Measurements from ENCODE around the gene PANK4. TPM values are rescaled to one million over a fixed set of nuclear protein-coding genes. Genes with fewer than 3 reads are reported as not detected.

PANK4 gene
- total and polyA plus RNA-seq, 10 of the 15 experiments (the other 5 are each of a cell fraction or from before 2014, with no cell fraction given), result 0.35 to 38.0 (median 18.6) TPM

DNA sequence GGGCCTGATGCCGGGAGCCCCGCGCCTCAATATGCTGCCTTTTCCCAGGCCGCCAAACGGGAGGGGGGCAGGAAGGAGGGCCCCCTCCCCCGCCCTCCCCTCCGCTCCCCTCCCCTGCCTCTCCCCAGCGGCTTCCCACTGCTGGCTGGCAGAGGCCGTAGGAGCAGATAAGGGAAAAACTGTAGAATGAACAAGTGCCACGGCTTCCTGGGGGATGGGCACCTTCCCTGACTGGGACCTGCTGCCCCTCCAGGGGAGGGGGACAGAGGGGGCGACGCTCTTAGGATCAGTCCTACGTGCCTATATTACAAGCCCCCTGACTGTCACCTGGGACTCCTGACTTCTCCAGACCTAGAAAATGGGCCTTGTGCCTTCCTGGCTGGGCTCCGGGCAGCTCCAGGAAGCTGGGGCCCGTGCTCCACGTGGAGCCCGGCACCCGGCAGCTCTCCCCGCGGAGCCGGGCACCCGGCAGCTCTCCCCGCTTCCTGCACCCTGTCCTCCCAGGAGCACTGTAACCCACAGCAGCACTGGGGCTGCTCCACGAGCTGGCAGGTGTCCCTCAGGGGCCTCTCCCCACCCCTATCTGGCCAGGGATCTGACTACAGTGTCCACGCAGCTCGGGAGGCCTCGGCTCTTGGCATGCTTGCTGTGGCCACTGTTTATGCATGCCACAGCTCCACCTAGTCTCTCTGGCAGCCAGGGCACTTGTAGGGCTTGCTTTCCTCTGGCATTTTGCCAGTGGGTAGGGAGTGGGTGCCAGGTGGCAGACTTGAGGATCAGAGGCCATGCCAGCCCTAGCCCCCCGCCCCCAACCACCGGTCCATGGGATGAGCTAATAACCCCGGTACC is 4.3 kb upstream of the PANK4 start (continued):
- TF ChIP-seq, protein P1, sequence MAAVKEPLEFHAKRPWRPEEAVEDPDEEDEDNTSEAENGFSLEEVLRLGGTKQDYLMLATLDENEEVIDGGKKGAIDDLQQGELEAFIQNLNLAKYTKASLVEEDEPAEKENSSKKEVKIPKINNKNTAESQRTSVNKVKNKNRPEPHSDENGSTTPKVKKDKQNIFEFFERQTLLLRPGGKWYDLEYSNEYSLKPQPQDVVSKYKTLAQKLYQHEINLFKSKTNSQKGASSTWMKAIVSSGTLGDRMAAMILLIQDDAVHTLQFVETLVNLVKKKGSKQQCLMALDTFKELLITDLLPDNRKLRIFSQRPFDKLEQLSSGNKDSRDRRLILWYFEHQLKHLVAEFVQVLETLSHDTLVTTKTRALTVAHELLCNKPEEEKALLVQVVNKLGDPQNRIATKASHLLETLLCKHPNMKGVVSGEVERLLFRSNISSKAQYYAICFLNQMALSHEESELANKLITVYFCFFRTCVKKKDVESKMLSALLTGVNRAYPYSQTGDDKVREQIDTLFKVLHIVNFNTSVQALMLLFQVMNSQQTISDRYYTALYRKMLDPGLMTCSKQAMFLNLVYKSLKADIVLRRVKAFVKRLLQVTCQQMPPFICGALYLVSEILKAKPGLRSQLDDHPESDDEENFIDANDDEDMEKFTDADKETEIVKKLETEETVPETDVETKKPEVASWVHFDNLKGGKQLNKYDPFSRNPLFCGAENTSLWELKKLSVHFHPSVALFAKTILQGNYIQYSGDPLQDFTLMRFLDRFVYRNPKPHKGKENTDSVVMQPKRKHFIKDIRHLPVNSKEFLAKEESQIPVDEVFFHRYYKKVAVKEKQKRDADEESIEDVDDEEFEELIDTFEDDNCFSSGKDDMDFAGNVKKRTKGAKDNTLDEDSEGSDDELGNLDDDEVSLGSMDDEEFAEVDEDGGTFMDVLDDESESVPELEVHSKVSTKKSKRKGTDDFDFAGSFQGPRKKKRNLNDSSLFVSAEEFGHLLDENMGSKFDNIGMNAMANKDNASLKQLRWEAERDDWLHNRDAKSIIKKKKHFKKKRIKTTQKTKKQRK (IDR thresholded peaks at IDR 0.05; ENCODE audit: low read depth, low read length), result no peak
- TF ChIP-seq, protein P2, sequence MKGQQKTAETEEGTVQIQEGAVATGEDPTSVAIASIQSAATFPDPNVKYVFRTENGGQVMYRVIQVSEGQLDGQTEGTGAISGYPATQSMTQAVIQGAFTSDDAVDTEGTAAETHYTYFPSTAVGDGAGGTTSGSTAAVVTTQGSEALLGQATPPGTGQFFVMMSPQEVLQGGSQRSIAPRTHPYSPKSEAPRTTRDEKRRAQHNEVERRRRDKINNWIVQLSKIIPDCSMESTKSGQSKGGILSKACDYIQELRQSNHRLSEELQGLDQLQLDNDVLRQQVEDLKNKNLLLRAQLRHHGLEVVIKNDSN (IDR thresholded peaks at IDR 0.05; ENCODE audit: borderline replicate concordance, extremely low read length, insufficient read depth, low read depth, low read length), result no peak
- TF ChIP-seq CHD1 (IDR thresholded peaks at IDR 0.05; ENCODE audit: low read depth, low read length) (no peak), NFXL1 (IDR thresholded peaks at IDR 0.05; ENCODE audit: borderline replicate concordance) (no peak)

Data from GM12878 (cell line).